Colonic mucosa (tissue), 4 donors: ENCODE data around the gene SMAD3. TPM values are rescaled to one million over a fixed set of nuclear protein-coding genes. Genes with fewer than 3 reads are reported as not detected.

Experiments used
- DNase-seq: peaks from one replicate; pipeline ENCODE4 v3.0.0-alpha.2; 2020
- H3K27ac ChIP-seq: fragments of 200-600 bp; one replicate; pipeline ENCODE4 v1.8.0; 2021
- H3K27me3 ChIP-seq: fragments of 200-600 bp; one replicate; pipeline ENCODE4 v1.8.0; 2021
- H3K36me3 ChIP-seq: fragments of 200-600 bp; one replicate; pipeline ENCODE4 v1.8.0; 2021
- H3K4me1 ChIP-seq: fragments of 200-600 bp; one replicate; pipeline ENCODE4 v1.8.0; 2021; ENCODE audit warnings: mild to moderate bottlenecking
- H3K4me3 ChIP-seq: fragments of 200-600 bp; one replicate; pipeline ENCODE4 v1.8.0; 2021
- H3K9ac ChIP-seq, 2 donors: one replicate each; pipeline ENCODE4 v1.7.0; 2013; ENCODE audit warnings: control low read depth in 2 of 2, low read depth in 2 of 2, low read length in 2 of 2
- H3K9me3 ChIP-seq: fragments of 200-600 bp; one replicate; pipeline ENCODE4 v1.8.0; 2021
- intact Hi-C: fragments of 100-400 bp; cut with DNase I; formaldehyde crosslinking; loops from one replicate; pipeline ENCODE4 v1.14.1; 2022
- total RNA-seq, 2 donors: library from RNA; stranded (reverse); fragmentation: NEBNext Ultra II Directional in 1 of 2; extraction: Animal tissue kit (Norgen Biotek cat#: 25700) in 1 of 2; gene quantifications; one replicate each; pipeline ENCODE4 v1.2.1, GENCODE V29; 2021
- TF ChIP-seq, protein P1 (sequence below): fragments of 200-600 bp; IDR thresholded peaks from one replicate; pipeline ENCODE4 v1.8.0; 2022; ENCODE audit warnings: antibody characterized with exemption, mild to moderate bottlenecking
- donor health status: healthy.
- donor health status: DM: no; HTN: no; CAD: no.
- donor health status: DM: no; HTN: no; CAD: no.

Gene SMAD3
- total RNA-seq, 2 donors from 2014 or later = 38.6 to 62.1 TPM

DNA sequence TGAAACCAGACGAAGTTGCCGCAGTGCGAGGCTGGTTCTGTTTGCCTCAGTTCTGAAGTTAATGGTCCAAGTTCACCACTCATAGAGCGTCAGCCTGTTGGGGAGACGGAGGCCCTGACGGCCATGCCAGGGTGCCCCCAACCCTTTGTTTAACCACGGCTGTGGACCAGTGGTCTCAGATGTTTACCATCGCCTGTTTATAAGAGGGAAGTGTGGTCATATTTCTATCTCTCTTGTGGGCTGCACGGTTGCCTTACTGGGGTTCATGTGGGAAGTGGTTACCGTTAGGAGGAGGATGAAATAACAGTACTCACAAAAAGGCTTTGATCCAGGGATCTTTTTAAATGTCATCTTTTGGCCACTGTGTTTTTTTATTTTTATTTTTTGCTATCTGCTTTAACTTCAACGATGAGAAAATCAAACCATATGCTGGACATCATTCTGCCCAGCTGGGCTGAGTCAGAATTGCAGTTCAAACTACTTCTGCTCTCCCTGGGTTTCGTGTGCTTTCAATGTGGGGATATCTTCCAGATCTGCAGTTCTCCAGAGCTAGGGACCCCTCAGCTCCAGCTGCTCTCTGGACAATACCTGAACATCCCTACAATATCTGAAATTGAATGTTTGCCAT, 17.8 kb downstream of the SMAD3 start:
- intact Hi-C loops = no loop called here
- no peaks in the 10 kb centered on the region for H3K36me3 ChIP-seq
- H3K4me3 ChIP-seq = no peak overlapping the region
- DNase-seq = no peak
- H3K9me3 ChIP-seq = no peaks in the 10 kb centered on the region
- H3K27ac ChIP-seq = peak overlapping the region; percentile 60
- H3K9ac ChIP-seq = no peak overlapping the region
- TF ChIP-seq, protein P1, sequence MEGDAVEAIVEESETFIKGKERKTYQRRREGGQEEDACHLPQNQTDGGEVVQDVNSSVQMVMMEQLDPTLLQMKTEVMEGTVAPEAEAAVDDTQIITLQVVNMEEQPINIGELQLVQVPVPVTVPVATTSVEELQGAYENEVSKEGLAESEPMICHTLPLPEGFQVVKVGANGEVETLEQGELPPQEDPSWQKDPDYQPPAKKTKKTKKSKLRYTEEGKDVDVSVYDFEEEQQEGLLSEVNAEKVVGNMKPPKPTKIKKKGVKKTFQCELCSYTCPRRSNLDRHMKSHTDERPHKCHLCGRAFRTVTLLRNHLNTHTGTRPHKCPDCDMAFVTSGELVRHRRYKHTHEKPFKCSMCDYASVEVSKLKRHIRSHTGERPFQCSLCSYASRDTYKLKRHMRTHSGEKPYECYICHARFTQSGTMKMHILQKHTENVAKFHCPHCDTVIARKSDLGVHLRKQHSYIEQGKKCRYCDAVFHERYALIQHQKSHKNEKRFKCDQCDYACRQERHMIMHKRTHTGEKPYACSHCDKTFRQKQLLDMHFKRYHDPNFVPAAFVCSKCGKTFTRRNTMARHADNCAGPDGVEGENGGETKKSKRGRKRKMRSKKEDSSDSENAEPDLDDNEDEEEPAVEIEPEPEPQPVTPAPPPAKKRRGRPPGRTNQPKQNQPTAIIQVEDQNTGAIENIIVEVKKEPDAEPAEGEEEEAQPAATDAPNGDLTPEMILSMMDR = no peak
- H3K4me1 ChIP-seq = peaks cover 39% of the 10 kb centered on the region
- H3K27me3 ChIP-seq = no peaks in the 10 kb centered on the region

DNA sequence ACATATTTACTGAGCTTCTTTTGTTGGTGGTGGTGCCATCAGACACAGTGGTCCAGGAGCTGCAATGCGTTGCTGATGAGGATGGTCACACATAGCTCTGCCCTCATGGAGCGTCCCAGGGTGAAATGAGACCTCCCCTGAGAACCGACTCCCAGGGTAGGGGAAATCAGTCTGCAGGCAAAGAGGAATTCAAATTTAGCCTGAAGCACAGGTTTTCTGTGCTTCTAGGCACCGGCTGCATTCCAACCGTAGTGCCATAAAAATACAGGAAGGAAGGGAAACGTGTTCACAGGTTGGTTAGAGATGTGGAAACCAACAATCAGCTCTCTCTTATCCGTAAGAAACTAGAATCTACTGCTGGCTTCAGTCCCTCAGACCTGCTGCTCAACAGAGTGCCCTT, 19.2 kb downstream of the SMAD3 start:
- Histone ChIP-seq H3K36me3 (no peaks in the 10 kb centered on the region), H3K4me3 (no peak overlapping the region), H3K9me3 (no peaks in the 10 kb centered on the region), H3K9ac (no peak overlapping the region), H3K27me3 (no peaks in the 10 kb centered on the region), H3K4me1 (peaks cover 46% of the 10 kb centered on the region), H3K27ac (no peak overlapping the region)
- TF ChIP-seq, protein P1 = no peak
- intact Hi-C loops = no loop called here
- no peak for DNase-seq

DNA sequence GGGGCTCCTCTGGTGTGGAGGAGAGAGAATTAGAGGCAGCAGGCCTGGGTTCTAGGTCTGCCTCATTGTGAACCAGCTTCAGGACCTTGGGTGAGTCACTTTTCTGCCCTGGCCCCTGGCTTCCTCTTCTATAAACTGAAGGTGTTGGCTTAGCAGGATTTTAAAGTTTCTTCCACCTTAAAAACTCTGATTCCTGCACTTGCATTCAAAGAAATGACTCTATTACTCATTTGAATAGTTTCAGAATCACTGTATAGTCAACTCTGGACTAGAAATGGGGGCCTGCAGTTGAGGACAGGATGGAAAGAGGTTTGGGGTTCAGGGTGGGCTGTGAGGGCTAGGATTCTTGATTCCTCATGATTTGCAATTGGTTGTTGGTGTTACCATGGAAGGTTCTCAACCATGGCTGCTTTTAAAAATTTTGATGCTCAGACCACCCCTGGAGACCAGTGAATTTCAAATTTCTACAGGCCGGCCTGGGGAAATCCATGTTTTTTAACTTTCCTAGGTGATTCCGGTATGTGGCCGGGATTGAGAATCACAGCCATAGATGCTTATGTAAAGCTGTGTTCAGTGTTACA, 19.9 kb downstream of the SMAD3 start:
- Histone ChIP-seq H3K27ac (no peak overlapping the region), H3K27me3 (no peaks in the 10 kb centered on the region), H3K9ac (peak overlapping the region in 1 of 2 donors; percentile 21), H3K9me3 (no peaks in the 10 kb centered on the region), H3K4me3 (no peak overlapping the region), H3K4me1 (peaks cover 52% of the 10 kb centered on the region), H3K36me3 (no peaks in the 10 kb centered on the region)
- intact Hi-C loops = no loop called here
- TF ChIP-seq, protein P1 = no peak
- no peak for DNase-seq

DNA sequence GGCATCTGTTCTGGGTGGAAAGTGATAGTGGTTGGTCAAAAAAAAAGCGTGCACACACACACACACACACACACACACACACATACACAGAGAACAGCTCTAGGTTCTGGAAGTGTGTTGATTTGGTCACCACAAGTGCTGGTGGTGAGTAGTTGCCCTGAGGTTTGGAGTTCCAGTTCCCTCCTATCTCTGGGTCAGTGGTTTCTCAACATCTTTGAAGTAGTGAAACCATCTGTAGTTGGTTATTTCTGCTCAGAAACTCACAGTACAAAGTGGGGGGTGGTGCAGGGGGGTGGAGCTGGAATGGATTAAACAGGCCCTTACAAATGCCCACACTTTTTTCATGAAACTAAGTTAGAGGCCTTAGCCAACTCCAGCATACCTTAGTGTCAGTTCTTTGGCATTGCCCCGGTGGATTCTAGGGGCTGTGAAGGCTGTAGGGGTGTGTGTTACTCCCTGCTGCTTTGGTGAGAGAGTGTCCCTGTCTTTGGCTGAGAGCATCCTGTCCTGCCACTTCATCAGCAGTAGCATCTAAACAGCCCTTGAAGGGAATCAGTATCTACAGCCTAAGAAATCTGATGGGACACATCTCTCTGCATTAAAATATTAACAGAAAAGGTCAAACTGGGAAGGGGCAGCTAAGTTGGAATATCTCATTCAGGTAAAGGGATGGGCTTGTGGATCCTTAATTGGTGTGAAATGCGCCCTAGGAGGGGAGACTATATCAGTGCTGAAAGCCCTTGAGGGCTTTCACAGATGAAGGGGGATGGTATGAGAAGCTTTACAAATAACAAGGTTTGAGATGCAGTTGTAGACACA, 20.6 kb downstream of the SMAD3 start:
- Histone ChIP-seq H3K4me3 (no peak overlapping the region), H3K9me3 (no peaks in the 10 kb centered on the region), H3K36me3 (no peaks in the 10 kb centered on the region), H3K4me1 (peaks cover 56% of the 10 kb centered on the region), H3K9ac (no peak overlapping the region), H3K27ac (no peak overlapping the region), H3K27me3 (no peaks in the 10 kb centered on the region)
- TF ChIP-seq, protein P1 = no peak
- DNase-seq = no peak
- intact Hi-C loops = no loop called here

DNA sequence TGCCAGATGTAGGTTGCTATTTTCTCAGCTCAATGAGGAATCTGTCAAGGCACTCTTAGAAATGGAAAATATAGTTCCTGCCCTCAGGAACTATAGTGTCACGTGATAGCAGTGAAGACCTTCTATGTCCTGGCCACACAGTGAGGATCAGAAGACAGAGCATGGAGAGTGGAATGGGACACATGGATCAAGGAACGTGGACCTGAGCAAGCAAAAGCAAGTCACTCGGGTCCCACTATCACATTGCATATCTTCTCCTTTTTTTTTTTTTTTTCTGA, 21.2 kb downstream of the SMAD3 start:
- Histone ChIP-seq H3K9ac (no peak overlapping the region), H3K4me3 (no peak overlapping the region), H3K9me3 (no peaks in the 10 kb centered on the region), H3K4me1 (peaks cover 61% of the 10 kb centered on the region), H3K36me3 (no peaks in the 10 kb centered on the region), H3K27me3 (no peaks in the 10 kb centered on the region), H3K27ac (no peak overlapping the region)
- TF ChIP-seq, protein P1 = no peak
- DNase-seq = no peak
- intact Hi-C loops = no loop called here
